GM23338 (cell line): ENCODE data around the gene CLEC2D. TPM values are rescaled to one million over a fixed set of nuclear protein-coding genes. Genes with fewer than 3 reads are reported as not detected.

Source experiments
- ATAC-seq: fragments of 200-7000 bp; cut with Tn5 transposase; 3 replicates; pipeline ENCODE4 v1.9.1; 2020
- DNase-seq: peaks from one replicate; pipeline ENCODE4 v3.0.0-alpha.2; 2015; ENCODE audit warnings: low spot score
- H2AFZ ChIP-seq: fragments of 200-600 bp; sonication (generic); 2 replicates; pipeline ENCODE4 v1.8.0; 2016; ENCODE audit warnings: antibody characterized with exemption, mild to moderate bottlenecking, moderate library complexity
- H3F3A ChIP-seq: fragments of 200-600 bp; sonication (generic); replicated peaks from 2 replicates; pipeline ENCODE4 v1.8.0; 2017; ENCODE audit warnings: antibody characterized with exemption, mixed run types, low read depth
- H3K27ac ChIP-seq: fragments of 200-600 bp; sonication (generic); 2 replicates; pipeline ENCODE4 v1.6.1; 2016; ENCODE audit warnings: low read depth
- H3K27me3 ChIP-seq: fragments of 200-600 bp; sonication (generic); 2 replicates; pipeline ENCODE4 v1.8.0; 2016; ENCODE audit warnings: mild to moderate bottlenecking, mixed run types, moderate library complexity; ENCODE audit not compliant: insufficient read depth
- H3K36me3 ChIP-seq: fragments of 200-600 bp; sonication (generic); 2 replicates; pipeline ENCODE4 v1.8.0; 2016; ENCODE audit warnings: mild to moderate bottlenecking; ENCODE audit not compliant: insufficient read depth
- H3K4me1 ChIP-seq: fragments of 200-600 bp; sonication (generic); 2 replicates; pipeline ENCODE4 v1.8.0; 2016; ENCODE audit warnings: mild to moderate bottlenecking, moderate library complexity; ENCODE audit not compliant: insufficient read depth
- H3K4me2 ChIP-seq: fragments of 200-600 bp; sonication (generic); 2 replicates; pipeline ENCODE4 v1.7.1; 2017; ENCODE audit warnings: mixed run types
- H3K4me3 ChIP-seq: fragments of 200-600 bp; sonication (generic); 2 replicates; pipeline ENCODE4 v1.6.1; 2016; ENCODE audit warnings: mixed run types
- H3K79me2 ChIP-seq: fragments of 200-600 bp; sonication (generic); replicated peaks from 2 replicates; pipeline ENCODE4 v1.8.0; 2017; ENCODE audit warnings: mild to moderate bottlenecking; ENCODE audit not compliant: insufficient read depth
- H3K9me2 ChIP-seq: fragments of 200-600 bp; sonication (generic); 2 replicates; pipeline ENCODE4 v1.8.0; 2017; ENCODE audit not compliant: insufficient read depth
- H4K20me1 ChIP-seq: fragments of 200-600 bp; sonication (generic); replicated peaks from 2 replicates; pipeline ENCODE4 v1.8.0; 2017; ENCODE audit warnings: mild to moderate bottlenecking; ENCODE audit not compliant: insufficient read depth
- H3K27ac Mint-ChIP-seq: 2 replicates; pipeline ENCODE4 v1.8.0; 2020; ENCODE audit warnings: inconsistent platforms, mild to moderate bottlenecking, moderate library complexity, mixed read lengths
- H3K27me3 Mint-ChIP-seq: 3 replicates; pipeline ENCODE4 v1.8.0; 2022; ENCODE audit warnings: low read depth, mild to moderate bottlenecking, moderate library complexity, mixed read lengths, inconsistent platforms; ENCODE audit not compliant: insufficient read depth, poor library complexity
- H3K36me3 Mint-ChIP-seq: 3 replicates; pipeline ENCODE4 v1.8.0; 2021; ENCODE audit warnings: low read depth, mild to moderate bottlenecking, inconsistent platforms, moderate library complexity, mixed read lengths
- H3K4me1 Mint-ChIP-seq: 3 replicates; pipeline ENCODE4 v1.8.0; 2020; ENCODE audit warnings: mild to moderate bottlenecking, inconsistent platforms, mixed read lengths
- H3K4me3 Mint-ChIP-seq: 3 replicates; pipeline ENCODE4 v1.8.0; 2021; ENCODE audit warnings: moderate library complexity, mild to moderate bottlenecking, inconsistent platforms, mixed read lengths
- H3K9me3 Mint-ChIP-seq: 3 replicates; pipeline ENCODE4 v1.8.0; 2020; ENCODE audit warnings: moderate library complexity, mild to moderate bottlenecking, inconsistent platforms, mixed read lengths
- CREB1 ChIP-seq: fragments of 250-450 bp; sonication (Bioruptor Pico); IDR thresholded peaks from 2 replicates; pipeline ENCODE4 v1.5.0; 2020; ENCODE audit warnings: low read depth, mild to moderate bottlenecking, moderate library complexity
- CTCF ChIP-seq, 2 experiments: fragments of 200-600 bp in 1 of 2; sonication (generic) in 1 of 2; conservative IDR thresholded peaks; 2 replicates each; pipeline versions ENCODE4 v1.5.1 to v1.6.1; 2016 to 2017; ENCODE audit warnings: antibody characterized with exemption in 2 of 2, low read depth in 2 of 2, mild to moderate bottlenecking in 2 of 2, moderate library complexity in 1 of 2
- EZH2 ChIP-seq: fragments of 200-600 bp; sonication (generic); IDR thresholded peaks from one replicate; pipeline ENCODE4 v1.8.0; 2017; ENCODE audit warnings: antibody characterized with exemption, mild to moderate bottlenecking, low read depth; ENCODE audit not compliant: unreplicated experiment
- EZH2phosphoT487 ChIP-seq: fragments of 200-600 bp; sonication (generic); IDR thresholded peaks from one replicate; pipeline ENCODE4 v1.8.1; 2018; ENCODE audit warnings: antibody characterized with exemption; ENCODE audit not compliant: unreplicated experiment
- JUNB ChIP-seq: IDR thresholded peaks from one replicate; pipeline ENCODE4 v1.6.1; 2016; ENCODE audit warnings: antibody characterized with exemption; ENCODE audit not compliant: unreplicated experiment
- NANOG ChIP-seq: IDR thresholded peaks from 2 replicates; pipeline ENCODE4 v1.6.1; 2016; ENCODE audit warnings: antibody characterized with exemption, borderline replicate concordance
- POLR2AphosphoS5 ChIP-seq: IDR thresholded peaks from 2 replicates; pipeline ENCODE4 v1.6.1; 2016; ENCODE audit warnings: antibody characterized with exemption, low read depth
- REST ChIP-seq: IDR thresholded peaks from one replicate; pipeline ENCODE4 v1.6.1; 2018; ENCODE audit warnings: antibody characterized with exemption; ENCODE audit not compliant: unreplicated experiment
- ZNF114 ChIP-seq: fragments of 250-450 bp; sonication (Bioruptor Pico); IDR thresholded peaks from 2 replicates; pipeline ENCODE4 v1.5.0; 2020; ENCODE audit warnings: mild to moderate bottlenecking, moderate library complexity
- polyA plus RNA-seq: library from polyadenylated mRNA; unstranded; fragments of >200 nt; fragmentation: Nextera tagmentation; extraction: Ambion mirVana; gene quantifications from 2 replicates; pipeline ENCODE4 v1.2.1, GENCODE V29; 2016
- total RNA-seq: library from RNA; depleted of rRNA; stranded (reverse); fragments of >200 nt; shearing (Covaris generic); gene quantifications from 2 replicates; pipeline ENCODE4 v1.2.3, GENCODE V29; 2014

Gene CLEC2D
- total and polyA plus RNA-seq, 2 experiments from 2014 or later: 6.9 to 7.1 TPM

- peak overlapping the region; percentile 88 for H3K4me2 ChIP-seq
- no peaks in the 10 kb centered on the region for H4K20me1 ChIP-seq
- peak overlapping the region; percentile 75; the same call in 1 of the 2 replicates for H3K27ac ChIP-seq
- ATAC-seq (no peak), DNase-seq (no peak)
- no peak overlapping the region for H2AFZ ChIP-seq
- peaks cover 8% of the 10 kb centered on the region for H3K27me3 Mint-ChIP-seq
- H3K27ac Mint-ChIP-seq: peak overlapping the region; percentile 38
- peaks cover 11% of the 10 kb centered on the region for H3K36me3 Mint-ChIP-seq
- H3K36me3 ChIP-seq: no peaks in the 10 kb centered on the region; the same call in 1 of the 2 replicates
- H3F3A ChIP-seq: no peaks in the 10 kb centered on the region; the same call in 1 of the 2 replicates
- H3K4me1 ChIP-seq: peaks cover 42% of the 10 kb centered on the region
- peaks cover 32% of the 10 kb centered on the region for H3K79me2 ChIP-seq
- H3K4me3 ChIP-seq: no peak overlapping the region
- H3K27me3 ChIP-seq: no peaks in the 10 kb centered on the region
- no peaks in the 10 kb centered on the region for H3K9me3 Mint-ChIP-seq
- TF ChIP-seq EZH2 (no peak), REST (no peak), CREB1 (no peak), ZNF114 (no peak)
- H3K4me1 Mint-ChIP-seq: peaks cover 38% of the 10 kb centered on the region
- H3K9me2 ChIP-seq: no peaks in the 10 kb centered on the region
- no peak overlapping the region for H3K4me3 Mint-ChIP-seq
These were observed 18.2 kb upstream of the CLEC2D start for GRCh38 chr12:9651265-9651729.

- H3K36me3 Mint-ChIP-seq: peaks cover 50% of the 10 kb centered on the region
- TF ChIP-seq NANOG (no peak), POLR2AphosphoS5 (no peak), ZNF114 (no peak), CTCF (conservative IDR thresholded peaks at IDR 0.05; ENCODE audit: low read depth in 2 of 2) (no peak), EZH2phosphoT487 (no peak), REST (no peak), JUNB (no peak)
These were observed 9.5 kb upstream of the CLEC2D start for GRCh38 chr12:9660046-9660445.

More at GRCh38 chr12:9660046-9660445, 9.5 kb upstream of the CLEC2D start:
- Histone ChIP-seq H3F3A (no peaks in the 10 kb centered on the region), H3K4me1 (no peaks in the 10 kb centered on the region), H3K79me2 (no peaks in the 10 kb centered on the region), H3K4me3 (no peak overlapping the region), H2AFZ (no peak overlapping the region), H3K27ac (no peak overlapping the region), H3K27me3 (no peaks in the 10 kb centered on the region), H4K20me1 (no peaks in the 10 kb centered on the region), H3K36me3 (peaks cover 3% of the 10 kb centered on the region; the same call in 1 of the 2 replicates), H3K9me2 (no peaks in the 10 kb centered on the region), H3K4me2 (no peak overlapping the region)
- Mint-ChIP-seq H3K4me1 (no peaks in the 10 kb centered on the region), H3K27me3 (no peaks in the 10 kb centered on the region), H3K4me3 (no peak overlapping the region), H3K9me3 (no peaks in the 10 kb centered on the region), H3K27ac (no peak overlapping the region)
- DNase-seq (no peak), ATAC-seq (no peak)
